ENCODE results near the gene SLC25A23. TPM values are rescaled to one million over a fixed set of nuclear protein-coding genes. Genes with fewer than 3 reads are reported as not detected.

SLC25A23 gene
- total and polyA plus RNA-seq, 2 of the 4 experiments (the other 2 are of a cell fraction) = 7.0 to 7.6 TPM

GRCh38 chr19:6452223-6452614, 7.4 kb downstream of the SLC25A23 start:
- CTCF ChIA-PET = no interaction called here
- Histone ChIP-seq H2BK20ac (ENCODE audit: low read depth, low read length) (no peak overlapping the region), H3K4me1 (ENCODE audit: control insufficient read depth, insufficient read depth, low read length) (no peaks in the 10 kb centered on the region), H4K5ac (ENCODE audit: low read depth, low read length) (no peak overlapping the region), H3K9ac (ENCODE audit: low read depth, low read length) (no peak overlapping the region), H2AK9ac (replicated peaks; ENCODE audit: low read depth, low read length, poor library complexity) (no peak overlapping the region), H4K91ac (ENCODE audit: insufficient read depth, low read depth, low read length) (no peak overlapping the region), H4K8ac (ENCODE audit: low read depth in 2 of 2, low read length in 2 of 2) (no peak overlapping the region), H3K27me3 (ENCODE audit: control insufficient read depth, insufficient read depth, low read length) (no peaks in the 10 kb centered on the region), H2BK15ac (ENCODE audit: low read depth, low read length) (no peak overlapping the region), H2BK120ac (ENCODE audit: low read depth, low read length) (no peak overlapping the region), H3K36me3 (ENCODE audit: control insufficient read depth, insufficient read depth, low read length) (peaks cover 16% of the 10 kb centered on the region), H3K56ac (ENCODE audit: extremely low read depth, insufficient read depth, low read length) (no peak overlapping the region), H3K9me1 (ENCODE audit: insufficient read depth, low read length) (no peaks in the 10 kb centered on the region), H3K79me1 (ENCODE audit: low read depth in 1 of 2, low read length in 2 of 2) (no peaks in the 10 kb centered on the region), H3K9me3 (ENCODE audit: control insufficient read depth, insufficient read depth, low read length) (peaks cover 10% of the 10 kb centered on the region; the same call in 1 of the 2 replicates), H3K4me2 (ENCODE audit: low read depth, low read length) (no peak overlapping the region), H2AK5ac (ENCODE audit: low read depth, low read length) (no peak overlapping the region), H3K27ac (ENCODE audit: insufficient read depth, low read length) (no peak overlapping the region), H2BK5ac (ENCODE audit: low read depth, low read length, poor library complexity, severe bottlenecking) (no peak overlapping the region), H2AFZ (replicated peaks; ENCODE audit: low read length, poor library complexity) (no peak overlapping the region), H3K23ac (ENCODE audit: low read depth, low read length) (no peak overlapping the region), H4K20me1 (ENCODE audit: insufficient read depth, low read length) (no peaks in the 10 kb centered on the region), H3K14ac (replicated peaks; ENCODE audit: low read depth, low read length) (no peak overlapping the region), H3K4me3 (ENCODE audit: insufficient read depth, low read depth, low read length) (no peak overlapping the region), H3K18ac (ENCODE audit: low read depth, low read length) (no peak overlapping the region), H3K4ac (ENCODE audit: low read depth, low read length) (no peak overlapping the region)
- intact Hi-C loops (cut with micrococcal nuclease) = loop anchor here (10.0 kb wide), 1 partner anchor 657 kb away; the partner anchor contains the start of gene DUS3L
- POLR2A ChIA-PET (ENCODE audit: unreplicated experiment) = no interaction called here
- dilution Hi-C loops (cut with HindIII; ENCODE audit: low sequenced_read_pairs, unreplicated experiment) = no loop called here
- WGBS, 2 experiments (ENCODE audit: extremely low coverage in 2 of 2, insufficient read length in 1 of 2) = 95% methylated on average over 12 of the region's 19 CpGs; no CpG with 5 or more reads in 1 of the 2 experiments
- no TSS peak for BruUV-seq (replicated peaks)
- DNase-seq (no peak), ATAC-seq (ENCODE audit: low read depth) (no peak)
- in situ Hi-C loops (cut with MboI; ENCODE audit: low sequenced_read_pairs) = no loop called here
- no peak for TF ChIP-seq POLR2A (IDR thresholded peaks at IDR 0.05; ENCODE audit: low read depth, low read length)
- no peak for TF ChIP-seq FOS (IDR thresholded peaks at IDR 0.05; ENCODE audit: low read depth, low read length)
- no peak for TF ChIP-seq NFE2L2 (IDR thresholded peaks at IDR 0.05; ENCODE audit: low read depth, low read length)
- no peak for TF ChIP-seq SMC3 (IDR thresholded peaks at IDR 0.05; ENCODE audit: low read depth, low read length)
- no peak for TF ChIP-seq MXI1 (IDR thresholded peaks at IDR 0.05; ENCODE audit: borderline replicate concordance, low read depth, low read length)
- TF ChIP-seq MAFK (IDR thresholded peaks at IDR 0.05; ENCODE audit: low read depth, low read length) = no peak
- no peak for TF ChIP-seq RAD21 (IDR thresholded peaks at IDR 0.05; ENCODE audit: low read length)
